ENCODE measurements around the gene CCDC93. TPM values are rescaled to one million over a fixed set of nuclear protein-coding genes. Genes with fewer than 3 reads are reported as not detected.
"Not testable (repeated sequence)": the region's sequence is repeated elsewhere in the genome, so short reads cannot be mapped to it uniquely, and the experiment has no call there.

The CCDC93 gene
- polyA plus RNA-seq, 1 donor, result 29.9 TPM

GRCh38 chr2:118045286-118045685 lies 31.4 kb upstream of the CCDC93 start:
- DNase-seq, result no peak

DNA sequence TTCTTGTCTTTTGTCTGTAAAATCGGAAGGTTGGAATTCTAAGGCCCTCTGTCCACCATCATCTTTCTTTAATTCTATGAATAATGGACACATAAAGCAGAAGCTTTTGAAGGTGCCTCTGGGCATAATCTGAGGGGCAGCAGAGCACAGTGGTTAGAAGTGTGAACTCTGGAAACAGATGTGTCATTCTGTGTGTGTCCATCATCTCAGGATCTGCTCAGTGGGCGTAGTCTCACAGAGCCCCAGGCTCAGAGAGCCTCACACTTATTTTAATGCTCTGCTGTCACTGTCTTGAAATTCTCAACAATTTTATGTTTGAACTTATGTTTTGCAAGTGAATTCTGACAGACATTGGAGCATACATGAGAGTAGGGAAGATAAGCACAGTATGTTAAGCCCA lies 31.0 kb upstream of the CCDC93 start:
- no peak for DNase-seq

GRCh38 chr2:118044103-118044716 lies 30.3 kb upstream of the CCDC93 start:
- no peak for DNase-seq

DNA sequence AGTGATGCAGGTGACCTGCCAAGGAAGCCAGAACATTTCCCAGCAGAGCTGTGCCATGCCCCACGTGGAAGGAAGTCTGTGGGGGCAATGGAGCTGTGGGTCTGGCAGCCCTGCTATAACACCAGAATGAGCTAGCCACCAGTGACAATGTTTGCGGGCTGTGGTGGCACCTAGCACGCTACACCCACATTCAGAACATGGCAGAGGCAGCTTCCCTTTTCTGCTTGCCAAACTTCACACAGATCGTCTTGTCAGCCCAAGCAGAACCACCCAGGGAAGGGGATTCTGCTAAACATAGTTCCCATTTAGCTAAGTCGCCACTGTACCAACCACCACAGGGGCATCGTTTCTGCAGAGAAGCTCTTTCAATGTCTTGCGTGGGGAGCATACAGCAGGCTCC lies 27.0 kb upstream of the CCDC93 start:
- no peak for DNase-seq

DNA sequence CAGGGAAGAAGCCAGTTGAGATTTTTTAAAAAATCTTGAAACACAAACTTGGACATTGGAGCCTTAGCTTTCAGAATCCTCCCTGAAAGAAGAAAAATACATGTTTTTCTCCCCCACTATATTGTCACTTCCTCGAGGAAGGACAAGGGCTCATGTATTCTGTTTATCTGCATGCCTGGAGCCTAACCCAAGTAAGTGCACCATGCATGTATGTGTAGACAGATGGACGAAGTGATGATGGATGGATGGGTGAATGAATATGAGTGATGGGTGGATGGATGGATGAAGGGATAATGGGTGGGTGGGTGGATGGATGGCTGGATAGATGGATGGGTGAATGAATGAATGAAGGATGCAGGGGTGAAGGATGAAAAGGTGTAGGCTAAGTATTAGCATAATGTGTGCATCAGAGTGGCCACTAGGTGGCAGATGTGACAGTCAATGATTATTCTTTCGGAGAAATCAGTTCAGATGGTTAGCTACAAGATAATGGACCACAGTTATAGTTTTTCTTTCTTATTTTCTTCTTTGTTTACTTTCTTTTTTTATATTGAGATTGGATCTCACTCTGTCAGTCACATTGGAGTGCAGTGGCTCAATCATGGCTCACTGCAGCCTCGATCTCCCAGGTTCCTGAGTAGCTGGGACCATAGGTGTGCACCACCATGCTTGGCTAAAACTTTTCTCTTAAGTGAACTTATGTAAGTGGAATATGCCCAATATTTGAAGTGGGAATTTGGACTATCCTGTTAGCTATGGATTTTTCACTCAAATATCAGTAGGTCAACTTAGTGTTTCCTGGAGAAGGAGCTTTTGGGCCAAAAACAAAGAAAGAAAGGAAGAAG lies 18.5 kb upstream of the CCDC93 start:
- DNase-seq, result peak; percentile 15

- no peak for DNase-seq
Measured at GRCh38 chr2:118031566-118031965, 17.7 kb upstream of the CCDC93 start.

DNA sequence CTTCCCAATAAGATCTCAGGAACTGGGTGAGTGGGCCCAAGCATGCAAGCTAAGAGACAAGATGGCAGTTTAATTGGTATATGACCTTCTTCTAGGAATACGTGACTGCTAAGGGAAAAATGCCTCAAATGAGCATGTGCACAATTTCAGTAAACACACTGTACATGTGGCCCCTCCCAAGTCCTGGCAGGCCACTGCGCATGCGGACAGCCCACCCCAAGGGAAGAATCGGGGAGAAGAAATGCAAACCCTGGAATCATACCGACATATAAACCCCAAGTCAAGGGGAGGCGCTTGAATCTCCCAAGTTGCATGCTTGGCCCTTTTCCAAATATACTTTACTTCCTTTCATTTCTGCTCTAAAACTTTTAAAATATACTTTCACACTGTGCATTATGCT lies 15.2 kb upstream of the CCDC93 start:
- DNase-seq, result no peak

DNA sequence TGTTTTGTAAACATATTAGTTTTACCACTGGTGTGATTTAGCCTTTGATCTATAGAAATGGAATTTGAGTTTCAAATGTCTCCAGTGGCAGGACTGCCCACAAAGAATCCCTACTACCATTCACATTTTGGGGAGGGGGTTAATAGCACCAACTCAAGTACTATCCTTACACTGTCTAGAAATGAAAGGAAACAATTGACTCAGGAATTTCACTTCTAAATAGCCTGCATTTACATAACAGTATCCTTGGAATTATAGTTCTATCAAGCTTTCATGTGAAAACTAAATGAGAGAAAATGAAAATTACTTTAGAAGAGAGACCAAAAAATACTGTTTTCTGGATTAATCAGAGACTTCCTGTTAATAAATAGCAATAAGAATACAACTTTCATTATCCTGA lies 7.5 kb upstream of the CCDC93 start:
- DNase-seq, result no peak

DNA sequence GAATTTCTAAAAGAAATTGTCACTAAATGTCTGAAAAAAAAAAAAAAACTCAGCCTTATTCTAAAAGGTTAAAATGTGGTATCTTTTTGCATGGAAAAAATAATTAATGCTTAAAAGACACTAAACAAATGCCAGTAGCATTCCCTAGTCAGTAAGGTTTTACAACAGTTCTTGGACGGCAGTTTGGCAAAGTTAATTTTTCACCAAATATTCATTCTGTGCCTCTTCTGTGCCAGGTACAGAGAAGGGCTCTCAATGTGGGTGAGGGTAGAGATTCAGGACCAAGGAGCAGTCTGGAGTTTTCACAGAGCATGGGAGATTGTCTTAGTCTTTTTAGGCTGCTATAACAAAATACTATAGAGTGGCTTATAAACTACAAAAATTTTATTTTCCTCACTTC lies 6.0 kb upstream of the CCDC93 start:
- DNase-seq, result no peak

DNA sequence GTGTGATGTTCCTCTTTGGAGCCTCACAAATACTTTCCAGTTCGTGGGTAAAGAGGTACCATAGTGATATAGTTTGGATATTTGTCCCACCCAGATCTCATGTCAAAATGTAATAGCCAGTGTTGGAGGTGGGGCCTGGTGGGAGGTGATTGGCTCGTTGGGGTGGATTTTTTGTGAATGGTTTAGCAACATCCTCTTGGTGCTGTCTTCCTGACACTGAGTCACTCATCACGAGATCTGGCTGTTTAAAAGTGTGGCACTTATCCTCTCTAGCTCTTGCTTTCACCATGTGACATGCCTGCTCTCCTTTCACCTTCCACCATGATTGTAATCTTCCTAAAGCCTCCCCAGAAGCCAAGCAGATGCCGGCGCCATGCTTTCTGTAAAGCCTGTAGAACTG lies 3.0 kb upstream of the CCDC93 start:
- no peak for DNase-seq

GRCh38 chr2:118015761-118016160 lies 1.9 kb upstream of the CCDC93 start:
- not testable (repeated sequence) for DNase-seq

GRCh38 chr2:118014492-118014824 lies 588 bp upstream of the CCDC93 start:
- no peak for DNase-seq

DNA sequence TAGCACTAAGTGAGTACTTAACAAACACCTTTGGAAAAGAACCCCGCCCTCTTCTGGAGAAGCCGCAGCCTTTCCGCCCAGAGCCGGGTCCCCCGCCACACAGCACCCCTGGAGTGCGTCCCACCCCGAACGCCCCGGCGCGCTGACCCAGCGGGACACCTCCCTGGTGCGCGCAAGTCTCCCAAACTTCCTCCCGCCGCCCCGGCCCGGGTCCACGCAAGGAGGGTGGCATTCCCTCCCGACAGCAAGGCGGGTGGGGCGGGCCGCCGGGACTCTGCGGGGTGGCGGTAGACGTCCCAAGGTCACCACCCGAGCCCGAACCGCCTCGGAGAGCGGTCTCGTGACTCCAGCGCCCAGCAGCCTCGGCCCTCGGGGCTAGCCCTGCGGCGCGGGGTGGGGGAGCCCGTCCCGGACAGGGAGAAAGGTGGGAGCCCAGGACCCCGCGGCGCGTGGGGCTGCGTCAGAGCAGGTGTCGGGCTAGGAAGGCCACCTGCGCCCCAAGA lies 598 bp downstream of the CCDC93 start:
- no peak for DNase-seq

DNA sequence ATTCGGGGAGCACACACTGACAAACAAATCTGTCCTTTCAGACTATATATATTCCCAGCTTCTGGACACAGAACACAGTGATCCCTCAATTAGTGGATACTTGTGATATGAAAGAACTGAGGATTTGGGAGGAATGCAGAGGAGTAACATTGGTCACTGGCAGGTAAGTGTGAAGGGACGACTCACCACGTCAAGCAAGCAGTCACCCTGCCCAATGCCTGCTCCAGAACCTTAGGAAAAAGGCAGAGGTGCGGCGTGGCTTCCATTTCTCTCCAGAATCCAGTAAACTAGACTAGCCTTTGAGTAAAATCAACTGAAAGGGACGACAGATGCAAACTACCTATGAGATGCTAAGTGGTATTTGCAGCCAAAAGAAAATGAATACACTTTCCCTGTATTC lies 1.1 kb downstream of the CCDC93 start:
- DNase-seq, result no peak

DNA sequence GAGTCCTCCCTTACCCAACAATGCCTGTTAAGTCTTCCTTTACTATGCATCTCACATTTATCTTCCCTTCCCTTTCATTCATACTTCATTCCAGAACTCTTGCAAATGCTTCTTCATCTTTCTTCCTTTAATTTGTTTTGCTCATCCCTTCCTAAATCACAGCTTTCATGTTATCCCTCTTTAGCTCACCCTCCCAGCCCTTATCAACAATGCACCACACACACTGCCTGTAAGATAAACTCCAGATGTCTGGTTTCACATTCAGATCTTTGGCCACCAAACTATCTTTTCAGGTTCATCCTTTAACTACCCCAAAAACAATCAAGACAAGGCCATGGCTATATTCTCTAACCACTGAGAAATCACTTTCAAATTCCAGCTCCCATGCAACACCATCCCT lies 3.4 kb downstream of the CCDC93 start:
- no peak for DNase-seq

DNA sequence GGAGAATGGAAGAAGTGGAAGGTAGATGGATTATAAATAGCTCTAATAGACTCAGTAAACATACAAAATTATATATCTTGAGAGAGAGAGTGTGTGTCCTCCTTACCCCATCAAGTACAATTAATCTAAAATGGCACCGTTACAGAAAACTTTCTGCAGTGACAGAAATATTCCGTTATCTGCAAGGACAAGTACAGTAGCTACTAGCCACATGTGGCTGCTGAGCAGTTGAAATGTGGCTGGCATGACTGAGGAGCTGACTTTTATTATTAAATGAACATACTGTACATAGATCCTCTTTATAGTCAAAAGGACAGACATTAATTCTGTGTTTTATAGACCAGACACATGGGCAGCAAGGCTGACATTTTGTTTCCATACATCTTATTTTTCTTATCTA lies 7.0 kb downstream of the CCDC93 start:
- DNase-seq, result no peak

DNA sequence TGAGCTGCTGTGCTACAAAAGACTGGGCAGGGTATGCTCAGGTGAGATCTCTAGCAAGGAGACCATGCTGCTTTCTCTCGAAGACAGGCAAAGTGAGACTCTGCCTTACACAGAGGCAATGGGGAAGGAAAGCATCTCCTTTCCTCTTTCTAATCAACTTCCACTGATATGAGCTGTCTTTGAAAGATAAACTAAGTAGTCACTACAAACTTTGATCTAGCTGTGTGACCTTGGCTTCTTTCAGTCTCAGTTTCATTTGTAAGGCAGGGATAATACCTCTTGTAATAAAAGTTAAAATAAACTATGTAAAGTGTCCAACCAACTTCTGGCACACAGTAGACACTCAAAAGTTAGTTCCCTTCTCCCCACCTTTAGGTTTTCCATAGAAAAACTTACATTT lies 7.5 kb downstream of the CCDC93 start:
- DNase-seq, result no peak

DNA sequence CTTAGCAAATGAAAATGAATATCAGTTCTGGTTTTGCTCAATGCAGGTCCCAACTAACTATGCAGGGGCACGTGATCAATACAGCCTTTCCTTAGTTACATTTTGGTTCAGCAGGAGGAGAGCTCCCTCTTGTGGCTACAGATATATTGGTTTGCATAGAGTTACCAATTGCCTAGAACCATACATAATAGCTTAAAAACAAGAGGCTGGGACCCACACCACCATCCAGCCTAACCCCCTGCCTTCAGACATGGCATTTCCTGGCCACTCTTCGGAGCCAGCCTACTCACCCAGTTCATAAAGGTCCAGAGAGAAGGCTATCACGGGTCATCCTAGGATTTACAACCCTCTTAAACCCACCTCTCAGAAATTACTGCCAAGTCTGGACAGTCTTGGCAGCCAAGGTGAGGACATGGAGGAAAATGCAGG lies 10.5 kb downstream of the CCDC93 start:
- DNase-seq, result peak; percentile 56

- DNase-seq, result no peak
Measured at GRCh38 chr2:118000041-118000440, 13.8 kb downstream of the CCDC93 start.

GRCh38 chr2:117997872-117998454 lies 15.9 kb downstream of the CCDC93 start:
- DNase-seq, result no peak

DNA sequence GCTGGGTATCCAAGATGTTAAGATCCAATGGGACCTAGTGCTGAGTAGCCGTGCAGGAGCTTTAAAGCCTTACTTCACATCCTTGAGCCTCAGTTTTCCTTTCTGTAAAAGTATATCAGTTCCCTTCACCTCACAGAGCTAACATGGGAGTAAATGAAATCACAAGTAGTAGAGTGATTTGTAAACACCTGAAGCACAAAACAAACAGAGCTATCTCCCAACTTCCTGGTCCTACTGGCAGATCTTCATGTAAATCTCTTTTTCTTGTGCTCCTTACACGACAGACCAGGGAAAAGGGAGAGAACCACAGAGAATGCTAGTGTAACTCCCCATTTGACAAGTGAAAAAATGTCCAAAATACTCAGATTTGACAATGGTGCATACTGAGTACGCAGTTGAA lies 17.3 kb downstream of the CCDC93 start:
- DNase-seq, result no peak

DNA sequence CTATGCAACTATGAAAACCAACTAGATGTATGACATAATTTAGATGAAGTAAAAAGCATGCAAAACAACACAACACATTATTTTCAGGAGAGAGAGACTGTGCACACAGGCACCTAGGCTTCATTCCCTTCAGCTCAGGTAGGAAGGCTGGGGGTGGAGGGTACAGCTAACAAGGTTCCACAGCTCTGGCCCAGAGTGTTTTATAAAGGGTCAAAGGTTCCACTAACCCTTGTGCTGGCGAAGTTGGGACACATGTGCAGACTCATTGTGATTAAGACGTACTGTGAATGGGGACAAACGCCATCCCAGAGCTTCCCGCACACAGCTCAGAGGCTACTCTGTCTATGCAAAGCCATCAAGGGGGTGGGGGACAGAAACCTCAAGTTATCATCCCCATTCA lies 19.1 kb downstream of the CCDC93 start:
- no peak for DNase-seq

DNA sequence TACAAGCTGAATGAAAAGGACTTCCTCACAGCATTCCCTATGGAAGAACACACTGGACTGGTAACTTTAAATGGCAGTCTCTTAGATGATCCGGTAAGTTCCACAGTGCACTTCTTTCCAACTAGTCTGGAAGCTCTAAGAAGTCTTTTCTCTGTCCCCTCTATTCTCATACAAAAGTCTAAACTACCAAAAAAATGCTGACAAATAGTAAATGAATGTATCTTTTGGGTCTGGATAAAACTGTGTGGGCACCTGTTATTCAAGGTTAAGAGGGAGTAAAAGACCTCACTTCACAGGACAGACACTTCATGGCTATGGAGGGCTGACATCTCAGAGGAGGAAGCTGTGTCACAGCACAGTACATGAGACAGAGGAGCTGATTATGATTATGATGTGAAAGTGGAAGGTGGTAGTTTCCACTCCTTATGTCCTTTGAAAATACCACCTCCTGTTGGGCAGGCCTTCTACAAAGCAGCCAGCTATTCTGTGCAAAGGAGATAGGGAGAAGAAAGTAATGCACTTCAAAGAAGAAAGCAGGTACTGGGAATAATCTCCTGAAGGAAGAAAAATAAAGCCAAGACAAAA lies 23.9 kb downstream of the CCDC93 start:
- no peak for DNase-seq

- DNase-seq, result no peak
Measured at GRCh38 chr2:117987121-117987520, 26.7 kb downstream of the CCDC93 start.

Data from hindlimb muscle (tissue), 1 donor.